Skeletal muscle satellite cell (primary cell): ENCODE data around the gene IQCH. TPM values are rescaled to one million over a fixed set of nuclear protein-coding genes. Genes with fewer than 3 reads are reported as not detected.

ENCODE experiments used
- H3K27me3 ChIP-seq: 2 replicates; pipeline ENCODE4 v1.7.0; 2013; ENCODE audit warnings: low read length; ENCODE audit not compliant: control insufficient read depth, insufficient read depth
- H3K36me3 ChIP-seq: 2 replicates; pipeline ENCODE4 v1.7.0; 2013; ENCODE audit warnings: mild to moderate bottlenecking, control low read depth, low read length; ENCODE audit not compliant: insufficient read depth
- H3K4me1 ChIP-seq: 2 replicates; pipeline ENCODE4 v1.7.0; 2013; ENCODE audit warnings: low read length; ENCODE audit not compliant: control insufficient read depth, insufficient read depth
- H3K4me2 ChIP-seq: 2 replicates; pipeline ENCODE4 v1.7.0; 2013; ENCODE audit warnings: mild to moderate bottlenecking, low read length
- H3K4me3 ChIP-seq: 2 replicates; pipeline ENCODE4 v1.7.0; 2013; ENCODE audit warnings: low read length
- H3K9ac ChIP-seq: 2 replicates; pipeline ENCODE4 v1.7.0; 2013; ENCODE audit warnings: mild to moderate bottlenecking, low read depth, low read length, moderate library complexity
- H3K9me3 ChIP-seq: replicated peaks from 2 replicates; pipeline ENCODE4 v1.7.0; 2013; ENCODE audit warnings: mild to moderate bottlenecking, control low read depth, low read length
- total RNA-seq: library from RNA; depleted of rRNA; stranded (reverse); fragments of >200 nt; gene quantifications from 2 replicates; pipeline ENCODE4 v1.2.3, GENCODE V29; 2012; rRNA removed

Gene IQCH
- 2.2 and 2.3 TPM in 2 replicates for total RNA-seq

- H3K9me3 ChIP-seq: no peaks in the 10 kb centered on the region
- H3K4me2 ChIP-seq: peak within 1 kb of the TSS; percentile 98
- H3K4me1 ChIP-seq: peaks cover 13% of the 10 kb centered on the region
- no peaks in the 10 kb centered on the region for H3K36me3 ChIP-seq
- peak within 1 kb of the TSS; percentile 95 for H3K4me3 ChIP-seq
- peak within 1 kb of the TSS; percentile 99 for H3K9ac ChIP-seq
- H3K27me3 ChIP-seq: no peaks in the 10 kb centered on the region
These were observed at the start of gene IQCH, which contains the start of gene AAGAB for GRCh38 chr15:67254238-67255175. Gene IQCH, plus strand, starts transcription at chr15:67254786. Its CDS starts 111 bp downstream, at chr15:67254897. Gene AAGAB, minus strand, starts transcription at chr15:67254661. Its CDS starts 30 bp downstream, at chr15:67254631.

- Histone ChIP-seq H3K27me3 (no peaks in the 10 kb centered on the region), H3K4me2 (no peak overlapping the region), H3K4me1 (no peaks in the 10 kb centered on the region), H3K9me3 (no peaks in the 10 kb centered on the region), H3K4me3 (no peak overlapping the region), H3K36me3 (peaks cover 41% of the 10 kb centered on the region), H3K9ac (no peak overlapping the region)
These were observed 46.9 kb upstream of the IQCH start for GRCh38 chr15:67207555-67208207.

DNA sequence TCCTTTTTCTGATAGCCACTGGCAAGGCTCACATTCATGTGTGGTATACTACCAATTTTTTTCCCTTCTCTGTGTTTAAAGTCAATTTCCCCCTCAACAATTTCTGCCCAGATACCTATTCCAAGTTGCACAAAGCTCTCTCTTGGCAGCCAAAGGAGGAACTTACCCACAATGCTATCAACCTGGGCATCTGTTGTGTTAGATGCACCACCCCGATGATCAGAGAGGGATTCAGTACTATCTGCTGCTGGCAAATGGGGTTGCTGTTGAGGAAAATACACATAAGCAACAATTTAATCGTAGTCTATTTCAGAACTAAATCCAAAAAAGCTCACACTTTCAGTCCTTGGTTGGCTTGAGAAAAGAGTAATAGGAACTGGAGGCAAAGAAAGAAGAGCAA lies 46.2 kb upstream of the IQCH start:
- peaks cover 38% of the 10 kb centered on the region for H3K36me3 ChIP-seq
- H3K9me3 ChIP-seq: no peaks in the 10 kb centered on the region
- H3K4me3 ChIP-seq: no peak overlapping the region
- no peaks in the 10 kb centered on the region for H3K4me1 ChIP-seq
- H3K9ac ChIP-seq: no peak overlapping the region
- no peak overlapping the region for H3K4me2 ChIP-seq
- H3K27me3 ChIP-seq: no peaks in the 10 kb centered on the region

DNA sequence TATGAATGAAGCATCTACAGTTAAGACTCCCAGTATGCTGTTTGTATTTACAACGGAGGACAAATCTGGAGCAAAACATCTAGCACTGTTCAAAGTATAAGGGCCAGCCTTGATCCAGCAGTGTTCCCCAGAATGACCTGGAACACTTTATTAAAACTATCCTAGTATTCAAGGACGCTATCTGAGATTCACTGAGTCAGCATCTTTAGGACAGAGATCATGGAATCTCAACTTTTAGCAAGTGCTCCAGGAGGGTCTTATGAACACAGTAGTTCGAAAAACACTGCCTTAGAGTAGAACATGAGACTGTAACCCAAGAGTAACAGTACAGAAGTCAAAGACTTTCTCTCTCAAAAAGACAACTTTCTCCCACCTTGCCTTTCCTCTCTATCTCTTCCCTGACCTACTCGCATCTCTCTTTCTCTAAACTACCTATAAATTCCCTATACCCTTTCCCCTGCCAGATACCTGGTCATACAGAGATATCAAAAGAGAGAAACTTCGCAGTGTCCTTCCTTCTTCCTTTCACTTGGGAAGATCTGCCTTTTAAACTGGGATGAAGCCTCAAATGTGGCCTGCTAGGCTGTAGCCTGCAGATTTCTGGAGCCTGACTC lies 43.9 kb upstream of the IQCH start:
- no peaks in the 10 kb centered on the region for H3K9me3 ChIP-seq
- H3K4me1 ChIP-seq: peaks cover 5% of the 10 kb centered on the region
- H3K4me3 ChIP-seq: no peak overlapping the region
- H3K27me3 ChIP-seq: no peaks in the 10 kb centered on the region
- no peak overlapping the region for H3K9ac ChIP-seq
- peaks cover 18% of the 10 kb centered on the region for H3K36me3 ChIP-seq
- no peak overlapping the region for H3K4me2 ChIP-seq

DNA sequence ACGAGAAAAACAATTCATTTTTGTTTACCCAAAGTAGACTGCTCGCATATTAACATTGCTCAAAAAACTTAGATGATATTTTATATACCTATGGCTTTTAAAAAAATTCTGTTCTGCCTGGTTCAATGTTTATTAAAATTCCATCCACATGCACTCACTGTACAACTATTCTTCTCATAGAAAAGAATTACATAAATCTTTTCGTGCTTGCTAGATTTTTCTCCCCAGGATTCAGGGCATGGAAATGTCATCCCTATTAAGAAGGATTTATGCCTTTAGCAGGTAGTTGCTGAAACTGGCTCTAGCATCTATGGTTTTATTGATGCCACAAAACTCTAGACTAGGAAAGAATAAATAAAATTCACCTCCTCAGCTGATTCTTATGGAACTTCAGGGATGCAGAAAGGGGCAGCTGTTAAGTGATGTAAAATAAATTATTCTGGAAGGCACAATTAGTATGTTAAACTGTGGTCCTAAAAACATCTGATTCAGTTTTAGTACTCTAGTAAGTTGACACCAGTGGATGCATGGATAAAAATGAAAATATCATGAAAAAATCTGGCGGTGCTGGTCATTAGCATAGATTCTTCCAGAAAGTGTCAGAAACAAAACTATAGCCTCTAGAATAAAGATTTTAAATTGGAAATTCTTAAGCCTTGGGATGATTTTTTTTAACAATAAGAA lies 41.8 kb upstream of the IQCH start:
- Histone ChIP-seq H3K36me3 (peaks cover 8% of the 10 kb centered on the region), H3K4me3 (no peak overlapping the region), H3K27me3 (no peaks in the 10 kb centered on the region), H3K9ac (no peak overlapping the region), H3K9me3 (no peaks in the 10 kb centered on the region), H3K4me1 (peaks cover 5% of the 10 kb centered on the region), H3K4me2 (no peak overlapping the region)

DNA sequence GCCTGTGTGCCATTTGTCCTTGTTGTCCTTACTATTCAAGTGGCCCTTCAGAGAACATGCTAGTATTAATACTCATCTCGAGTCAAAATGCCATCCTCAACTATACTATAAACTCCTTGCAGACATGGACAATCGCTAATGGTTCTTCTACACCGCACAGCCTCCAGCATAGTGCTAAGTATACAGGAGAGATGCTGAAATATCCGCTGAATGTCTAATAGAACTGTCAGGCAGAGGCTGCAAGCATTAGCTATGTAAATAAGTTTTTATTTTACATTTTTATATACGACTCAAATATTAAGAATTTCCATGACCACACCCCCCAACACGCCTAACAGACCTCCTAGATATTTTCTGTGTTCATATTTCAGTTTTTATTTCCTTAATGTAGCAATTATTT lies 39.5 kb upstream of the IQCH start:
- Histone ChIP-seq H3K9me3 (no peaks in the 10 kb centered on the region), H3K9ac (no peak overlapping the region), H3K4me2 (no peak overlapping the region), H3K4me3 (no peak overlapping the region), H3K27me3 (no peaks in the 10 kb centered on the region), H3K36me3 (peaks cover 5% of the 10 kb centered on the region), H3K4me1 (peaks cover 5% of the 10 kb centered on the region)

DNA sequence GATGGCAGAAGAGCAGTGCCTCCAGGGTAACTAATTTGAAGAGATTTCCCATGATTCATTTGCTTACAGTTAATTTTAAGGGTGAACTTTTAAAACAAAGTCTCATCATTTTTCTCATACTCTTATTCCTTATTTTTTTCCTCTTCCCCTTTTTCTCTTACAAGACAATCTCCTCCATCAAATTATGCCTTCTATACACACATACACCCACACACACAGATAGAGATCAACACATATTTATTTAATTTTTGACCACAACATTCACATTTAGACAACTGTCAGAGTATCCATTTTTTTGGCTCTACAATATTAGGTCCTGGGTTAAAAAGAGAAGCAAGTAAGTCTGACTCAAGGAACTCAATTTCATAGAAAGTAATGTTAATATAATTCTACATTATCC lies 37.7 kb upstream of the IQCH start:
- H3K9ac ChIP-seq: no peak overlapping the region

GRCh38 chr15:67218428-67218827 lies 36.2 kb upstream of the IQCH start:
- no peaks in the 10 kb centered on the region for H3K27me3 ChIP-seq
- H3K9ac ChIP-seq: no peak overlapping the region
- no peak overlapping the region for H3K4me2 ChIP-seq
- no peak overlapping the region for H3K4me3 ChIP-seq
- H3K36me3 ChIP-seq: peaks cover 5% of the 10 kb centered on the region
- H3K4me1 ChIP-seq: peaks cover 5% of the 10 kb centered on the region
- no peaks in the 10 kb centered on the region for H3K9me3 ChIP-seq

More for the DNA sequence above, 37.7 kb upstream of the IQCH start:
- no peak overlapping the region for H3K4me2 ChIP-seq
- no peaks in the 10 kb centered on the region for H3K27me3 ChIP-seq
- peaks cover 5% of the 10 kb centered on the region for H3K36me3 ChIP-seq
- H3K4me1 ChIP-seq: peaks cover 5% of the 10 kb centered on the region
- H3K9me3 ChIP-seq: no peaks in the 10 kb centered on the region
- H3K4me3 ChIP-seq: no peak overlapping the region

DNA sequence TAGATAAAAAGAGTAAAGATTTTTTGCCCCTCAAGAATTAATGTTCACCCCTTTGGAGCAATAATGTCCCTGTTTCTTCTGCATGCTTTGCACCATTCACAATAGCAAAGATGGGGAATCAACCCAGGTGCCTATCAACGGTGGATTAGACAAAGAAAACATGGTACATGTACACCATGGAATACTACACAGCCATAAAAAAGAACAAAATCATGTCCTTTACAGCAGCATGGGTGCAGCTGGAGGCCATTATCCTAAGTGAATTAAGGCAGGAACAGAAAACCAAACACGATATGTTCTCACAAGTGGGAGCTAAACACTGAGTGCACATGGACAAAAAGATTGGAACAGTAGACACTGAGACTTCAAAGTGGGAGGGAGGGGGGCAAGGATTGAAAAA lies 35.3 kb upstream of the IQCH start:
- H3K27me3 ChIP-seq: no peaks in the 10 kb centered on the region
- no peak overlapping the region for H3K9ac ChIP-seq
- H3K36me3 ChIP-seq: peaks cover 7% of the 10 kb centered on the region
- no peak overlapping the region for H3K4me3 ChIP-seq
- no peaks in the 10 kb centered on the region for H3K9me3 ChIP-seq
- peaks cover 5% of the 10 kb centered on the region for H3K4me1 ChIP-seq
- H3K4me2 ChIP-seq: no peak overlapping the region

GRCh38 chr15:67224889-67225288 lies 29.7 kb upstream of the IQCH start:
- no peaks in the 10 kb centered on the region for H3K27me3 ChIP-seq
- H3K4me1 ChIP-seq: peaks cover 13% of the 10 kb centered on the region
- peaks cover 9% of the 10 kb centered on the region for H3K36me3 ChIP-seq

DNA sequence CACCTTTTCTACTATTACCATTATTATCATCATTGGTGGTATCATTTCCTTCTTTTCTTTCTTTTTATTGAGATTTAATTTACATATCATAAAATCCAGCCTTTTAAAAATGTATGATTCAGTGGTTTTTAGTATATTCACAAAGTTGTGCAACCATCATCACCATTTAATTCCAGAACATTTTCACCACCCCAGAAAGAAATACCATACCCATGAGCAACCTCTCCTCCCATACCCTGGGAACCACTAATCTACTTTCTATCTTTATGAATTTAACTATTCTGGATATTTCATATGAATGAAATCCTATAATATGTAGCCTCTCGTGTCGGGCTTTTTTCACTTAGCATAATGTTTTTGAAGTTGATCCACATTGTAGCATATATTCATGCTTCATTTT lies 29.2 kb upstream of the IQCH start:
- Histone ChIP-seq H3K4me1 (peaks cover 13% of the 10 kb centered on the region), H3K36me3 (peaks cover 13% of the 10 kb centered on the region), H3K9me3 (no peaks in the 10 kb centered on the region), H3K27me3 (no peaks in the 10 kb centered on the region), H3K4me3 (no peak overlapping the region), H3K9ac (peak overlapping the region; percentile 40), H3K4me2 (peak overlapping the region; percentile 48)

More at GRCh38 chr15:67224889-67225288, 29.7 kb upstream of the IQCH start:
- H3K9me3 ChIP-seq: no peaks in the 10 kb centered on the region
- H3K4me3 ChIP-seq: no peak overlapping the region
- H3K4me2 ChIP-seq: peak overlapping the region; percentile 48
- H3K9ac ChIP-seq: peak overlapping the region; percentile 40
